PFSK-1 (cell line): ENCODE measurements around the gene ESR1.

Source experiments
- FOXP2 ChIP-seq: optimal IDR thresholded peaks from 2 replicates; pipeline ENCODE3; 2011; ENCODE audit warnings: borderline replicate concordance, control low read depth, inconsistent platforms; ENCODE audit not compliant: insufficient read depth; ENCODE audit errors: extremely low read length, extremely low read depth
- REST ChIP-seq, 2 experiments: IDR thresholded peaks; 2 replicates each; pipeline versions ENCODE4 v1.6.1 to v1.8.0; 2011 to 2012; ENCODE audit warnings: low read depth in 2 of 2, low read length in 2 of 2, control low read depth in 1 of 2, inconsistent platforms in 1 of 2, mild to moderate bottlenecking in 1 of 2, moderate library complexity in 1 of 2; ENCODE audit not compliant: insufficient read depth in 1 of 2
- TAF1 ChIP-seq: IDR thresholded peaks from 2 replicates; pipeline ENCODE4 v1.6.1; 2012; ENCODE audit warnings: low read length, control low read depth, borderline replicate concordance; ENCODE audit not compliant: insufficient read depth

GRCh38 chr6:152087096-152087495 lies 279.6 kb downstream of the ESR1 start:
- no peak for TF ChIP-seq TAF1
- no peak for TF ChIP-seq REST (IDR thresholded peaks at IDR 0.05; ENCODE audit: insufficient read depth in 1 of 2, low read depth in 2 of 2, low read length in 2 of 2)
- no peak for TF ChIP-seq FOXP2
